ENCODE results near the gene RBM28. TPM values are rescaled to one million over a fixed set of nuclear protein-coding genes. Genes with fewer than 3 reads are reported as not detected.

Gene RBM28
- total and polyA plus RNA-seq, 8 donors, result 8.1 to 319 (median 25.9) TPM

- intact Hi-C loops (cut with DNase I; ENCODE audit: low total_unique reads), result no loop called here
- 92 to 99% (median 94%) methylated on average over 7 to 12 of the region's 12 CpGs; no CpG with 5 or more reads in 1 of the 5 donors for WGBS, 5 donors
- peaks cover 11 to 30% (median 20%) of the 10 kb centered on the region in 4 donors for H3K4me1 ChIP-seq
These were observed 15.6 kb upstream of the RBM28 start for GRCh38 chr7:128359336-128359735.

GRCh38 chr7:128358233-128358632 lies 14.5 kb upstream of the RBM28 start:
- H3K27me3 ChIP-seq, result peaks cover 0 to 59% (median 26%) of the 10 kb centered on the region in 3 donors
- WGBS, 5 donors, result 72 to 83% (median 77%) methylated on average over 1 of the region's 1 CpG
- no peak overlapping the region for H3K27ac ChIP-seq
- intact Hi-C loops (cut with DNase I; ENCODE audit: low total_unique reads), result no loop called here
- H3K9me3 ChIP-seq, result no peaks in the 10 kb centered on the region
- no peak overlapping the region for H3K4me3 ChIP-seq
- TF ChIP-seq POLR2AphosphoS5 (IDR thresholded peaks at IDR 0.05) (no peak), CTCF (IDR thresholded peaks at IDR 0.05) (no peak), EP300 (IDR thresholded peaks at IDR 0.05) (no peak), POLR2A (IDR thresholded peaks at IDR 0.05) (no peak)
- DNase-seq, result no peak
- no peaks in the 10 kb centered on the region for H3K36me3 ChIP-seq
- H3K4me1 ChIP-seq, result peaks cover 11 to 30% (median 20%) of the 10 kb centered on the region in 4 donors

More at GRCh38 chr7:128359336-128359735, 15.6 kb upstream of the RBM28 start:
- Histone ChIP-seq H3K27me3 (peaks cover 0 to 59% (median 18%) of the 10 kb centered on the region in 3 donors), H3K27ac (peak overlapping the region in 1 of 5 donors; percentile 68), H3K9me3 (no peaks in the 10 kb centered on the region), H3K4me3 (no peak overlapping the region), H3K36me3 (no peaks in the 10 kb centered on the region)
- TF ChIP-seq CTCF (IDR thresholded peaks at IDR 0.05) (no peak), POLR2A (IDR thresholded peaks at IDR 0.05) (no peak), POLR2AphosphoS5 (IDR thresholded peaks at IDR 0.05) (no peak), EP300 (IDR thresholded peaks at IDR 0.05) (no peak)
- no peak for DNase-seq

GRCh38 chr7:128357217-128357613 lies 13.5 kb upstream of the RBM28 start:
- WGBS, 5 donors, result 48 to 77% (median 67%) methylated on average over 6 of the region's 6 CpGs
- peak in 1 of 2 donors; percentile 28 for DNase-seq
- Histone ChIP-seq H3K27ac (no peak overlapping the region), H3K4me1 (peaks cover 11 to 31% (median 23%) of the 10 kb centered on the region in 4 donors), H3K9me3 (no peaks in the 10 kb centered on the region), H3K27me3 (peaks cover 0 to 60% (median 30%) of the 10 kb centered on the region in 3 donors), H3K36me3 (no peaks in the 10 kb centered on the region), H3K4me3 (no peak overlapping the region)
- TF ChIP-seq POLR2A (IDR thresholded peaks at IDR 0.05), result no peak
- no peak for TF ChIP-seq CTCF (IDR thresholded peaks at IDR 0.05)
- TF ChIP-seq EP300 (IDR thresholded peaks at IDR 0.05), result no peak
- TF ChIP-seq POLR2AphosphoS5 (IDR thresholded peaks at IDR 0.05), result no peak
- intact Hi-C loops (cut with DNase I; ENCODE audit: low total_unique reads), result no loop called here

- Histone ChIP-seq H3K9me3 (no peaks in the 10 kb centered on the region), H3K4me1 (peaks cover 13 to 30% (median 21%) of the 10 kb centered on the region in 4 donors), H3K27me3 (peaks cover 0 to 60% (median 33%) of the 10 kb centered on the region in 3 donors), H3K27ac (no peak overlapping the region), H3K4me3 (no peak overlapping the region), H3K36me3 (no peaks in the 10 kb centered on the region)
- intact Hi-C loops (cut with DNase I; ENCODE audit: low total_unique reads), result no loop called here
- 74 to 85% (median 78%) methylated on average over 2 of the region's 2 CpGs for WGBS, 5 donors
- DNase-seq, result no peak
- TF ChIP-seq POLR2AphosphoS5 (IDR thresholded peaks at IDR 0.05) (no peak), POLR2A (IDR thresholded peaks at IDR 0.05) (no peak), EP300 (IDR thresholded peaks at IDR 0.05) (no peak), CTCF (IDR thresholded peaks at IDR 0.05) (no peak)
These were observed 13.0 kb upstream of the RBM28 start for GRCh38 chr7:128356546-128357216.
